ENCODE measurements around the gene ARHGAP44.

DNA sequence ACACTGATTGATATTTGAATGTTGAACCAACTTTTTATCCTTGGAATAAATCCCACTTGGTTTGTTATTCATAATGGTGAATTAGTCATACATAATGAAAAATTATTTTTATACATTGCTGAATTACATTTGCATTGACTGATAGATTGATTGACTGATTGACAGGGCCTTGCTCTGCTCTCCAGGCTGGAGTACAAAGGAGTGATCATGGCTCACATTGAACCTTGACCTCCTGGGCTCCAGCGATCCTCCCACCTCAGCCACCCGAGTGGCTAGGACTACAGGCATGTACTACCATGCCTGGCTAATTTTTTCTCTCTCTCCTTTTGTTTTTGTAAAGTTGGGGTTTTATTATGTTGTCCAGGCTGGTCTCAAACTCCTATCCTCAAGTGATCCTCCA, 97.8 kb downstream of the ARHGAP44 start:
- TF ChIP-seq POLR2AphosphoS5 (IDR thresholded peaks at IDR 0.05) (no peak), CTCF (IDR thresholded peaks at IDR 0.05) (no peak)

Data from stomach (tissue), 4 donors.